NCI-H446 treated with DMSO at 0.1 percent for 48 hours (cell line): ENCODE measurements around the gene RELN.

Experiments
- DNase-seq: peaks from one replicate; lab custom pipeline; 2025; lab: John Stamatoyannopoulos, UW

Gene RELN

DNA sequence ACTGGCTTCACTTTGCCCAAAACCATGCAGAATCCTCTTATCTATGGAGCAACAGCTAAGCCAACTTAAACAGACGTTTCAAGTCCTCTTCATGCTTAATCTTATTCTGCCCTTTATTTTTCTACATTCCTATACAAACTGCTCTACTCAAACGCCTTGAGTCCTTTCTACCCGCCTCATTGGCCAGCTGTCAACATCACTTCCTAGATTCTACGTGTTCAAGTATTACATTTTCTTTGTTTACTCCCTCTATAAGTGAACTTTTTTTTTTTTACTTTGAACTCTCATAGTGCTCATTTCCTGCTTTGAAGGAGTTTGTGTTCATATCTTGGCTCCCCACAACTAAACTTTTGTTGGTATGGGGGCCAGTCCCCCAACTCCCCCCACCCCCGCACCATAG, 514.5 kb downstream of the RELN start:
- DNase-seq: no peak

DNA sequence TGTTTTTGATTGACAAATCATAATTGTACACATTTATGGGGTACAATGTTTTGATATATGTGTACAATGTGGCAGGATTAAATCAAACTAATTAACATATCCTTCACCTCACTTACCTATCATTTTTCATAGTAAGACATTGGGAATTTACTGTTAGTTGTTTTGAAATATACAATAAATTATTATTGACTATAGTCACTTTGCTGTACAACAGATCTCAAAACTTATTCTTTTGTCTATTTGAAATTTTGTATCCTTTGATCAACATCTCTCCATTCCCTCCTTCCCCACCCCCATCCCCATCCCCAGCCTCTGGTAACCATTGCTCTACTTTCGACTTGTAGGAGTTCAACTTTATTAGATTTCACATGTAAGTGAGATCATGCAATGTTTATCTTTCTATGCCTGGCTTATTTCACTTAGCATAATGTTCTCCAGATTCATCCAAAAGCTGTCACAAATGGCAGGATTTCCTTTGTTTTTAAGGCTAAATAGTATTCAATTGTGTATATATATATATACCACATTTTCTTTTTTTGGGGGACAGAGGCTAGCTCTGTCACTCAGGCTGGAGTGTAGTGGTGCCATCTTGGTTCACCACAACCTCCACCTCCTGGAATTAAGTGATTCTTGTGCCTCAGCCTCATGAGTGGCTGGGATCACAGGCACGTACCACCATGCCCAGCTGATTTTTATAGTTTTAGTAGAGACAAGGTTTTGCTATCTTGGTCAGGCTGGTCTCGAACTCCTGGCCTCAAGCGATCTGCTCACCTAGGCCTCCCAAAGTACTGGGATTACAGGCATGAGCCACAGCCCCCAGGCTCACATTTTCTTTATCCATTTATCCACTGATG, 520.1 kb downstream of the RELN start:
- DNase-seq: no peak

DNA sequence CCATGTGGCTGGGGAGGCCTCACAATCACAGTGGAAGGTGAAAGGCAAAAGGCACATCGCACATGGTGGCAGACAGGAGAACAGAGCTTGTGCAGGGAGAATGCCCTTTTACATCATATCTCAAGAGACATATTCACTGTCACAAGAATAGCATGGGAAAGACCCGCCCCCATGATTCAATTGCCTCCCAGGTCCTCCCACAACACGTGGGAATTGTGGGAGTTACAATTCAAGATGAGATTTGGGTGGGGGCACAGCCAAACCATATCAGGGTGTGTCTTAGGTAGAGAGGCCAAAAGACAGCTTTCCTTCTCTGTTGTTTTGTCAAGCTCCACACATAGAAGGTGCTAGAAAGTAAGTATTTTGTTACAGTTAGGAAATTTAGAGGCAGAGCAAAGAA, 522.6 kb downstream of the RELN start:
- no peak for DNase-seq

DNA sequence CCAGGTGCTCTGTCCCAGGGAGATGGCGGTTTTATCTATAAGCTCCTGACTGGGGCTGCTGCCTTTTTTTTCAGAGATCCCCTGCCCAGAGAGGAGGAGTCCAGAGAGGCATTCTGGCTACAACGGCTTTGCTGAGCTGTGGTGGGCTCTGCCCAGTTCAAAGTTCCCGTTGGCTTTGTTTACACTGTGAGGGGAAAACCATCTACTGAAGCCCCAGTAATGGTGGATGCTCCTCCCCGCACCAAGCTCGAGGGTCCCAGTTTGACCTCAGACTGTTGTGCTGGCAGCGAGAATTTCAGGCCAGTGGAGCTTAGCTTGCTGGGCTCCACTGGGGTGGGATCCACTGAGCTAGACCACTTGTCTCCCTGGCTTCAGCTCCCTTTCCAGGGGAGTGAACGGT, 527.1 kb downstream of the RELN start:
- no peak for DNase-seq

DNA sequence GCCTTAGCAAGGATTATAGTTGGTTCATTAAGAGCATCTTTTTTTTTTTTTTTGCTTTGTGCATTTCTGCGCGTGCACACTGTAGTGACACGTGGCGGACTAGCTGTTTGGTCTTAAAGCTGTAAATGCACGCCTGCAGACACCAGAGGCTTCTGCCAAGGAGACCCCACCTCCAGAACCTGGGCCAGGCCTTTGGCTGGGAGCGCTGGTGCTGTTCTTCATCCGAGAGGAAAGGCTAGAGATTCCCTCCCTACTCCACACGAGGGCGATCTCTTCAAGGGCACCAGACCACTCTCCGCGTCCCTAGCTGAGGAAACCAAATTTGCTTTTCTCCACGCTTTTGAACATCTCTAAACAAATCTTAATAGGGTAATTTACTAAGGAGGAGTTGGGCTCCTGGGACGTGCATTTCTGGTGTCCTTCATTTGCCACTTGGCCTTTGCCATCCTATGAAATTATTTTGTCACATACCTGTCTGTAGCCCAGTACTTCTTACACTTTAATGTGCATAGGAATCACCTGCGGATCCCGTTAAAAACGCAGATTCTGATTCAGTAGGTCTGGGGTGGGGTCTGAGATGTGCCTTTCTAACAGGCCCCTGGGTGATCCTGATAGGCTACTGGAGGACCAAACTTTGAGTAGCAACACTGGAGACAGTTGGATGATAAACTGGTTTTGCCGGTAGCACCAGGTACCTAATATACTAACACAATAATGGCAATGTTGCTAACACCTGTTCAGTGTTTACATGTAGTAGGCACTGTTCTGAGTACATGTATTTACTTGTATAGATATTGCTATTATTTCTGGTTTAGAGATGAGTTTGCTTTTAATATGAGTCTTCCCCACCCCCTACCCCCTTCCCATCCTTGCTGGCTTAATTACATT, 542.1 kb downstream of the RELN start:
- DNase-seq: peak; percentile 23

DNA sequence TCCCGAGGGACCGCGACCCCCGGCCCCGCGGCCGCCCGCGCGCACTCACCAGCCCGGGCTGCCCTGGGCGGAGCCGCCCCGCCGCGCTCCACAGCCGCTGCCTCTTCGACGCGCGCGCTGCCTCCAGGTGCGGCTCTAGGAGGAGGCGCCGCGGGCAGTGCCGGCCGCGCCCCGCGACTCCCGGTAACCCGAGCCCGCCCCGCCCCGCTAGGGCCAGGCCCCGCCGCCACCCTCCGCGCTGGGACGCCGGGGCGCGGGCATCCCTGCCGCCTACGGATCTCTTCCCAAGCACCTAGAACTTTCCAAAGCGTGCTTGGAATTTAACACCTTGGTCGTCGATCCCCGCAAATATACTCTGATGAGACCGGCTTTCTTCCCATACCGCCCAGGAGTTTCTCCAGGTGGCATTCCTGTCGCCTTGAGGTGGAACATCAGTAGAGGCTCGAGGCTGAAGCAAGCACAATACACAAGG, 543.4 kb downstream of the RELN start, which contains the start of gene SLC26A5:
SLC26A5 (minus strand) TSS at position 159 of the 472 bp plus-strand sequence. CDS start 24,693 bp downstream, outside the sequence.
- DNase-seq: no peak

DNA sequence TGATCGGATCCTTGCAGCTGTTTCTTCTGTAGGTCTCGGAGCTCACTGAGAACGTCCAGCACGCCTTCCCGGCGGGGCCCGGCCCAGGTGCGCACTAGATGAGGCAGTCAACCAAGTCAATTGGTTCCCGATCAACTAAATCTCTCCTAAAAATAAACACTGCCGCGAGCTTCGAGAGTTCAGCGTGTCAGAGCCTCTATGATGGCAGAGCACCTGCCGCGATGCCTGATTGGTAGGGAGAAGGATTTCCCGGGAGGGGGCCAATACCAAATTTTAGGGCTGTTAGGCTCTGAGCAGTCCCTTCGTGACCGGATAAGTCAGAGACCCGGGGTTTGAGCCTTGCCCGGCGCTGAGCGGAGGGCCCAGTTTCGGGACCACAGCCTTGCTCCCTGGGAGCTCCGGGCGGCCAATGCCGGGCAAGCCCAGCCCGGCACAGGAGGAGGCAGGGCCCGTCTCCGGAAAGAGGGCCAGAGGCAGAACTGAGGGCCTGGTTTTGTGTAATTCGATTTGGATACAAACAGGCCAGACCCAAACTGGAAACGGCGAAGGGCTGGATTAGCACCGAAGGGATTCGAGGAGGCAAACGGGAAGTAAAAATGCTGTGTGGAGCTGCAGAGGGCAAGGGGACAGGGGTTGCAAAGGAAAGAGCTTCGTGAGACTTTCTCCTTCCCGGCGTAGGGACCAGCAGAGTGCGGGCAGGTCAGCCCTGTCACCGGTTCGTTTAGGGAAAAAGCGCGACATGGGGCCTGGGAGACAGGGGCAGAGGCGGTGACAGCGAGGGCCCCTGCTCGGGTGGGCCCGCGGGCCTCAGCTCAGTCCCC, 544.0 kb downstream of the RELN start:
- DNase-seq: no peak

DNA sequence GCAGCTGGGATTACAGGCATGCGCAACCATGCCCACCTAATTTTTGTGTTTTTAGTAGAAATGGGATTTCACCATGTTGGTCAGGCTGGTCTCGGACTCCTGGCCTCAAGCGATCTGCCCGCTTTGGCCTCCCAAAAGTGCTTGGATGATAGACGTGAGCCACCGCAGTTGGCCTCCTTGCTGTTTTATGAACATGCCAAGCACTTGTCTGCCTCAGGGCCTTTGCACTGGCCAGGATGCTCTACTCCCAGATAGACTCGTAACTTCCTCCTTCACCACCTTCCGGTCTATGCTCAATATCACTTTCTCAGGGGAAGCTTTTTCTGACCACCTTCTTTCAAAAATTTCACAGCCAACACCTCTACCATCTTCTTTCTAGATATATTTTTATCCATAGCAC, 549.8 kb downstream of the RELN start:
- no peak for DNase-seq

DNA sequence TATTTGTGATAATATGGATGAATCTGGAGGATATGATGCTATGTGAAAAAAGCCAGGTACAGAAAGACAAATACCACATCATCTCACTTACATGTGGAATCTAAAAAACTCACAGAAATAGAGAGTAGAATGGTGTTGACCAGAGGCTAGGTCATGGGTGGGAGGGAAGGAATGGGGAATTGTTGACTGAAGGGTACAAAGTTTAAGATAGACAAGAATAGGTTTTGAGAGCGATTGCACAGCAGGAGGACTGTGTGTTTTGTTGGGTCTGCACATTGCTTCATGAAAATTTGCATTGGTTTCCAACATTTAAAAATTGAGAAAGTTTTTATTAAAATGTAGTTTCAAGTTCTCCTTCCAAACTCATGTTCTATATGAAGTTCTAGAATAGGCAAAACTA, 551.8 kb downstream of the RELN start:
- no peak for DNase-seq

DNA sequence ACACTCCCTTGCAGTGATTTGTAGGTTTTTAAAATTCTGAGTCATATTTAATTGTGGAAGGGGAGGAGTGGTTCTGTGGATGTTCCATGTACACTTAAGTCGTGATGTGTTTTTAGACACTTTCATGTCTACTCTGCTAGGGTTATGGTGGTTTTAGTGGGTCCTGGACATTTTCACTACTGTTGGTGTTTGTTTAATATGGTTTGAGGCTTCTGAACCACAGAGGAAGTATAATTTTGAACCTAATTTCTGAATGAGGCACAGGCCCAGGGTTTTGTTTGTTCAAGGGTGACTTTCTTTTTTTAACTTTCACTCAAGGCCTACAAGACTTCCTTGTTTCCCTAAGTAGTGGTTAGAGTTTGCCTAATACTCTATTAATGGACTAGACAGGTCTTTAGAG, 556.7 kb downstream of the RELN start:
- DNase-seq: no peak

DNA sequence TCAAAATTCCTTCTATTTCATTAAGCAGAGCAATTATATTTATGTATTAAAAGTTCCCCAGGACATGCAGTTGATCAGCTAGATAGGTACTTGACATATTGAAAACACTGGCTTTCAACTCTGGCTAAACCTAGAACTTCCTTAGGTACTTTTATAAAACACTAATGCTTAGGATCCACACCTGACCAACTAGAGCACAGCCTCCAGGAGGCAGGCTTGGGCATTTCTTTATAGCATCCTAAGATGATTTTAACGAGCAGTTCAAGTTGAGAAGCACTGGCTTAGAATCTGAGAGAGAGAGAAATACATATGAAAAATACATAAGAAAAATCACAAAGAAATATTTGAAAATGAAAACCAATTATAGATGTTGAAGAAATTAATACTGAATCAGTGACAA, 564.3 kb downstream of the RELN start:
- DNase-seq: no peak

DNA sequence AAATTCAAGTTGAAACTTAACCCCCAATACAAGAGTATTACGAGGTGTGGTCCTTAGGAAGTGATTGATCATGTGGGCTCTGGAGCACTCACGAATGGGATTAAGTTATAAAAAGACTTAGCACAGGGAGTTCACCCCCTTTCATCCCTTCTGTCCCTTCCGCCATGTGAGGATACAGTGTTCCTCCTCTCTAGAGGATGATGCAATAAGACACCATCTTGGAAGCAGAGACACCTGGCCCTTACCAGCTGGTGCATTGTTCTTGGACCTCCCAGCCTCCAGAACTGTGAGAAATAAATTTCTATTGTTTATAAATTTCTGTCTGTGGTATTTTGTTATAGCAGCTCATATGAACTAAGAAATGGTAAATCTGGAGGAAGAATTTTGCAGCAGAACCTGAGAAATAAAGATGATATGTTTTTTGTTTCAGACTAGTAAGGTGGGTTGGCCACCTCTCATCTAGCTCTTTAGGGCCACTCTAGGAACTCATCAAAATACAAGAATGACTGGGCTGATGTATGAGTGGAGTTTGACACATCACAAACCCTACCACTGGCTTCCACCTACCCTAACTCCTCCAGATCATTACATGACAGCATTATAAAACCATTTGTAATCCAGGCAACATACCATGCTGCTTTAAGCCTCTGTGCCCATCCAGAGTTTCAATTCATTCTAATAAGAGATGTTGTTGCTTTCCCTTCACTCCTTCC, 565.8 kb downstream of the RELN start:
- DNase-seq: no peak
